EH (cell line): Measurements from ENCODE around the gene DENND10.
"Not testable (repeated sequence)": the region's sequence is repeated elsewhere in the genome, so short reads cannot be mapped to it uniquely, and the experiment has no call there.

Source experiments
- DNase-seq: peaks from one replicate; pipeline ENCODE4 v3.0.0-alpha.2; 2015; ENCODE audit warnings: low read depth

The DENND10 gene

DNA sequence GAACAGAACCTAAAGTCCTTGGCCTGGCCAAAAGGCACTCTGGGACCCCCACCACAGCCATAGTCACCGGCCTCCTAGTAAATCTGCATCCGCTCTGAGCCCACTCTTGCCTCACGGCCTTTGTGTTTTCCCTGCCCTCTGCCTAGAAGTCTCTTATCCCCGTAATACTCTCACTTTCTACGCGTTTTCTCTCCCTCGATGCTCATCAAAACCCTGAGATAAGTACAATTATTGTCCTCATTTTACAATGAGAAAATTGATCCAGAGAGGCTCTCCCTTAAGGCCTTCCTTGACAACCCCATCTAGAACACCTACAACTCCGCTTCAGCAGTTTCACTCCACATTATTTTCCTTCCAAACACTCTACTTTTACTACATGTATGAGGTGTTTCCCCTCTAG lies 63.1 kb downstream of the DENND10 start:
- DNase-seq, result no peak

DNA sequence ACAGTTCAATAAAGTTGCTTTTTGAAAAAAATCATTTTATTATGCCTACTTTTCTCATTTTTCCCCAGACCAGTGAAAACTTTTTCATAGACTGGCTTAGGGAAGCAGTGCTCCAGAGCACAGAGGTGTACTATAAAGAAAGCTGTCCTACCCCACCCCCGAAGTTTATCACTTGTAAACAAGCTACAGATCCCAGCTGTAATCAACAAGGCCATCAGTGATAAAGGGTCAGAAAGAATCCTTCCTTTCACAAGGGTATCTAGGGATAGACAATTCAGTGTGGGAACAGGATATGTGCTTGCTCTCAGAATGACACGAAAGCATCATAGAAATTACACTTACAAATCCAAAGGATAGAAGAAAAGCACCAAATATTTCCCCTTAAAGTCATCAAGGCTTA lies 70.2 kb downstream of the DENND10 start:
- DNase-seq, result no peak

DNA sequence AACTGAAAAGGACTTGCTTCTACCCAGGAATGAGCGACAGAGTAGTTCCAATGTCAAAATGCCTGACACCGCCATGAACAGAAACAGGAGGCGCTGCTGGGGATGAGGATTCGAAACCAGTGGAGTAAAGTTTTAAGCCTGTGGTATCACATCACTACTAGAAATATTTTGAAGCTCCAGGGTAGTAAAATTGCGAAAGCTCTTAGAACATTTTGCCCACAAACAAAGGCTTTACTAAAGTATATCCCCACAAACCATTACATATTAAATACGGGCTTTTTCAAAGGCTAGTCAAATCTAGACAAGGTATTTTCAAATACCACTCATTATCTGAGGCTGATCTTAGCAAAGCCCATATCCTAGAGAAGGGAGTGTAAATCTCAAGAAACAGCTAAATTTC lies 72.3 kb downstream of the DENND10 start:
- peak; percentile 19 for DNase-seq

DNA sequence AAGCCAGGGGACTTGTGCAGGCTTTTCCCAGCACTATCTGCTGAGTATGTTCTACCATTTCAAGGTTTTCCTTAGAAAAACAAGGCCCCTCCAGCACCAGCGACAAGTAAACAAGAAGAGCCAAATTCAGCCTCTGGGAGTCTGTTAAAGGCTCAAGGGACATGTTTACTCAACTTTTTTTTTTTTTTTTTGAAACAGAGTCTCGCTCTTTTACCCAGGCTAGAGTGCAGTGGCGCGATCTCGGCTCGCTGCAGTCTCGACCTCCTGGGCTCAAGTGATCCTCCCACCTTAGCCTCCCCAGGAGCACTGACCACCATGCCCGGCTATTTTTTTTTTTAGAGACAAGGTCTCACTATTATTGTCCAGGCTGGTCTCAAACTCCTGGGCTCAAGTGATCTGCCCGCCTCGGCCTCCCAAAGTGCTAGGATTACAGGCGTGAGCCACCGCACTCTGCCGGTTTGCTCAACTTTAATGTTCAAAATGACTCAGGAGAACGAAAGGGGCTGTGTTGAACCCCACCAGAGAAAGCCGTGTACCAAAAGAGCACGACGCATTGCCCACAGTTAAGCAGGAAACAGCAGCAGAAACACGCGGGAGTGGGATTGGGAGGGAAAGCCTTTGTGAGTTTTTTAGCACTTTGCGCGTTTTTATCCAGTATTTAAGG lies 73.9 kb downstream of the DENND10 start:
- DNase-seq, result no peak

DNA sequence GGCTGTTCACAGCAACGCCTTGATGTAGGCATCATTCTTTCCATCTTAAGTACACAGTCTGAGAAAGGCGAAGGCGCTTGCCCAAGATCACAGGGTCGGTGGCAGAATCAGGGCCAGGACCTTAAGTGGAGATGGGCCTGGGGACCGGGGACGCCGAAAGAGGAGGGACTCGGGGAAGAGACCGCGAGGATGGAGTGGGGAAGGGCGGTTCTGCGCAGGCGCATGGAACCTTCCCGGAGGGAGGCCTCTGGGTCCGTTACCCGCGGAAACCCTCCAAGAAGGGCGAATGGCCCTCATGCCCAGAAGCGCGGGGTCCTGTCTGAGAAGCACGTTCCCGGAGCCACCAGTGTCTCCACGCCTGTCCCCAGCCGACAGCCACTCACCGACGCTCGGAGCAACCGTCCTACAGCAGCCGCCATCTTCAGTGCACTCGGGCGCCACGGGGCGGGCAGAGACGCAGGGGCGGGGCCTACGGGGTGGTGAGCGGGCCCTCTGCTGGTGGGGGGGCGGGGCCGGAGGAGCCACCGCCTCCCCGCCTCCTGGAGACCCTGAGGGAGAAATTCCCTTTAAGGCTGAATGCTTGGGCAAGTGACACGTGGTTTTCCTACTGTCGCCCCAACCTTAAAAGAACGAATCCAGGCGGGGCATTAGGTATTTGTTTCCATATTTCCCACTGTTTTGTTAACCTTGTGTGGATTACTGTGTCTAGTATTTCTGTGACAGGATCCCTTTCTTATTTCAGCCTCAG lies 74.6 kb downstream of the DENND10 start, which contains the start of gene PRDX3:
PRDX3 (minus strand) TSS at position 441 of the 748 bp plus-strand sequence; CDS start at position 419, 22 bp downstream.
- DNase-seq, result peak; percentile 93

DNA sequence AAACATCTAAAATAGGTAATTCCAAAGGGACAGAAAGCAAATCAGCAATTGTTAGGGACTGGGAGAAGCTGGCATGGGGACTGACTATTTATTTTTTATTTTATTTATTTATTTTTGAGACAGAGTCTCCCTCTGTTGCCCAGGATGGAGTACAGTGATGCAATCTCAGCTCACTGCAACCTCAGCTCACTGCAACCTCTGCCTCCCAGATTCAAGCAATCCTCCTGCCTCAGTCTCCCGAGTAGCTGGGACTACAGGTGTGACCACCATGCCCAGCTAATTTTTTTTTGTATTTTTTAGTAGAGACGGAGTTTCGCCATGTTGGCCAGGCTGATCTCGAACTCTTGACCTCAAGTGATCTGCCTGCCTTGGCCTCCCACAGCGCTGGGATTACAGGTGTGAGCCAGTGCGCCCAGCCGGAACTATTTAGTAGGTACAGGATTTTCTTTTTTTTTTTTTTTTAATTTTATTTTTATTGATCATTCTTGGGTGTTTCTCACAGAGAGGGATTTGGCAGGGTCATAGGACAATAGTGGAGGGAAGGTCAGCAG lies 77.0 kb downstream of the DENND10 start:
- not testable (repeated sequence) for DNase-seq

DNA sequence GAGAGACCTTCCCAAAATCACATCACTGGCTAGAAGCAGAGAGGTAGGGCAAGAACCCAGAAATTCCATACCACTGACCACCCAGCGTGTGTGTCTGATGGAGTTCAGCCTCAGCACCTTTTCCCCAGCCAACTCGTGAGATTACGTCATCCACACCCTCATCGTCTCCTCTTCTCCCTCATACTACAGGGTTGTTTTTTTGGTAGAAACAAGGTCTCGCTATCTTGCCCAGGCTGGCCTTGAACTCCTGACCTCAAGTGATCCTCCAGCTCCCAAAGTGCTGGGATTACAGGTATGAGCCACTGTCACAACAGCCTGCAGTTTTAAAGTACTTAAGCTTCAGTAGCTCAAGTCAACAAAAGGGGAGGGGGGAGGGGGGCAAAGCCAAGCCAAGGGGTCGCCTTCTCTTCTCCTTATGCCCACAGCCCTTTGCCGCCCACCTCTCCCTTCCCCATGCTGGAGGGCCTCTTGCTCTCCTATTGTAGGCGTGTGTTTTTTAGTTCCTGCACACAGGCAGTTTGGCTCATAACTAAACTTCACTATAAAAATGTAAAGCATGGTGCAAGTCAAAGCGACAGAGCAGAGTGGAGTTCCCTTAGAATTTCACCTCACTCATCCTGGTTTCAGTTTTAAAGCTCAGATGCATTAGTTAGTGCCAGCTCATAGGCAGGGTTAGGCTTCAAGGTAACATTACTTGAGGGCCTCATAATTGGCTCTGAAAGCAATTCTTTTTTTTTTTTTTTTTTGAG lies 79.9 kb downstream of the DENND10 start:
- DNase-seq, result no peak
